Measurements from ENCODE around the gene LDLRAD3.

Gene LDLRAD3

GRCh38 chr11:36019722-36020121 lies 75.9 kb downstream of the LDLRAD3 start:
- H3K4me1 ChIP-seq: peaks cover 21% of the 10 kb centered on the region
- H3K9ac ChIP-seq: no peak overlapping the region
- H3K27me3 ChIP-seq: no peaks in the 10 kb centered on the region
- no peak overlapping the region for H3K4me3 ChIP-seq
- H4K20me1 ChIP-seq: peaks cover 75% of the 10 kb centered on the region
- H3K36me3 ChIP-seq: peaks cover 19% of the 10 kb centered on the region
- no peak for TF ChIP-seq Cebpa-rat (IDR thresholded peaks at IDR 0.05)
- H3K27ac ChIP-seq: no peak overlapping the region
- no peak overlapping the region for H3K4me2 ChIP-seq
- H3K9me3 ChIP-seq: 0 out of 2 replicates have a peak, but pooled peaks cover 6% of the 10 kb centered on the region

DNA sequence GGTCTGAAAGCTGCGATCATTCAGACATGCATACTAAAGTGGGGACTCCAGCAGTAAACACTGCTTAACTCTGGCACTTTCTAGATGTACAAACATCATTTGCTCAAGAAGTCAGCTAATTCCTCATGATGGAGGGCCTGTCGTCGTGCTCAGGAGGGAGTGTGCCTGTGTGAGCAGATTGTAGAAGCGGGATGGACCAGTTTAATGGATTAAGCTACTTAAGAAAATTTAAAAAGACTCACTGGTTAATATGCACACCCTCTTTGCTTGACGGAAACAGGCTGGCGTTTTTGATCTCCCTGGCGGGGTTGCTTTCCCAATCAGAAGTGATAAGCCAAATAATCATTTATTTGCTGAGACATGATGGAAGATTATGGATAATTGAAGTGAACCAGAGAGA lies 79.0 kb downstream of the LDLRAD3 start:
- Histone ChIP-seq H3K4me2 (no peak overlapping the region), H4K20me1 (peaks cover 60% of the 10 kb centered on the region; the same call in 1 of the 2 replicates), H3K9me3 (peaks cover 17% of the 10 kb centered on the region), H3K36me3 (peaks cover 16% of the 10 kb centered on the region), H3K4me1 (peaks cover 29% of the 10 kb centered on the region), H3K27ac (no peak overlapping the region), H3K27me3 (no peaks in the 10 kb centered on the region), H3K4me3 (no peak overlapping the region), H3K9ac (no peak overlapping the region)
- no peak for TF ChIP-seq Cebpa-rat (IDR thresholded peaks at IDR 0.05)

- H3K9me3 ChIP-seq: peaks cover 17% of the 10 kb centered on the region
- no peaks in the 10 kb centered on the region for H3K27me3 ChIP-seq
- H3K36me3 ChIP-seq: peaks cover 19% of the 10 kb centered on the region
- H3K4me3 ChIP-seq: no peak overlapping the region
- no peak for TF ChIP-seq Cebpa-rat (IDR thresholded peaks at IDR 0.05)
- H3K4me1 ChIP-seq: peaks cover 29% of the 10 kb centered on the region
- no peak overlapping the region for H3K9ac ChIP-seq
- peaks cover 63% of the 10 kb centered on the region; the same call in 1 of the 2 replicates for H4K20me1 ChIP-seq
- peak overlapping the region; percentile 27; the same call in 1 of the 2 replicates for H3K4me2 ChIP-seq
- H3K27ac ChIP-seq: no peak overlapping the region
These were observed 80.1 kb downstream of the LDLRAD3 start for GRCh38 chr11:36023922-36024321.

- no peak for TF ChIP-seq Cebpa-rat (IDR thresholded peaks at IDR 0.05)
- H4K20me1 ChIP-seq: peaks cover 61% of the 10 kb centered on the region; the same call in 1 of the 2 replicates
- no peak overlapping the region for H3K4me3 ChIP-seq
- peaks cover 36% of the 10 kb centered on the region for H3K4me1 ChIP-seq
- no peaks in the 10 kb centered on the region for H3K27me3 ChIP-seq
- H3K4me2 ChIP-seq: peak overlapping the region; percentile 68
- peak overlapping the region; percentile 51 for H3K27ac ChIP-seq
- H3K36me3 ChIP-seq: peaks cover 25% of the 10 kb centered on the region
- no peak overlapping the region; the same call in 1 of the 2 replicates for H3K9ac ChIP-seq
- H3K9me3 ChIP-seq: peaks cover 17% of the 10 kb centered on the region
These were observed 80.9 kb downstream of the LDLRAD3 start for GRCh38 chr11:36024716-36025115.

DNA sequence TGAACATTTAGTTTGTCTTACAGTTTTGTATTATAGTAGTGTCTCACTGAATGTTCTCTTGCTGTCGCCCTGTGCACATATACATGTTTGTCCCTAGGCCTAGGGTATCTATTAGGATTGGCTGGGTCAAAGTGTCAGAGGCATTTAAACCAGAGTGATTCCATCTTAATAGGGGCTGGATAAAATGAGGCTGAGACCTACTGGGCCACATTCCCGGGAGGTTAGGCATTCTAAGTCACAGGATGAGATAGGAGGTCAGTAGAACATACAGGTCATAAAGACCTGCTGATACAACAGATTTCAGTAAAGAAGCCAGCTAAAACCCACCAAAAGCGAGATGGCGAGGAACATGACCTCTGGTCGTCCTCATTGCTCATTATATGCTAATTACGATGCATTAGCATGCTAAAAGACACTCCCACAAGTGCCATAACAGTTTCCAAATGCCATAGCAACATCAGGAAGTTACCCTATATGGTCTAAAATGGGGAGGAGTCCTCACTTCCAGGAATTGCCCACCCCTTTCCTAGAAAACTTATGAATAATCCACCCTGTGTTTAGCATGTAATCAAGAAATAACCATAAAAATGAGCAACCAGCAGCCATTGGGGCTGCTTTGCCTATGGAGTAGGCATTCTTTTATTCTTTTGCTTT lies 82.6 kb downstream of the LDLRAD3 start:
- H3K4me2 ChIP-seq: no peak overlapping the region
- H3K4me3 ChIP-seq: no peak overlapping the region
- no peaks in the 10 kb centered on the region for H3K27me3 ChIP-seq
- no peak overlapping the region for H3K27ac ChIP-seq
- H4K20me1 ChIP-seq: peaks cover 63% of the 10 kb centered on the region; the same call in 1 of the 2 replicates
- TF ChIP-seq Cebpa-rat (IDR thresholded peaks at IDR 0.05): no peak
- H3K9ac ChIP-seq: no peak overlapping the region
- H3K36me3 ChIP-seq: peaks cover 26% of the 10 kb centered on the region
- H3K9me3 ChIP-seq: peaks cover 17% of the 10 kb centered on the region
- peaks cover 53% of the 10 kb centered on the region for H3K4me1 ChIP-seq

DNA sequence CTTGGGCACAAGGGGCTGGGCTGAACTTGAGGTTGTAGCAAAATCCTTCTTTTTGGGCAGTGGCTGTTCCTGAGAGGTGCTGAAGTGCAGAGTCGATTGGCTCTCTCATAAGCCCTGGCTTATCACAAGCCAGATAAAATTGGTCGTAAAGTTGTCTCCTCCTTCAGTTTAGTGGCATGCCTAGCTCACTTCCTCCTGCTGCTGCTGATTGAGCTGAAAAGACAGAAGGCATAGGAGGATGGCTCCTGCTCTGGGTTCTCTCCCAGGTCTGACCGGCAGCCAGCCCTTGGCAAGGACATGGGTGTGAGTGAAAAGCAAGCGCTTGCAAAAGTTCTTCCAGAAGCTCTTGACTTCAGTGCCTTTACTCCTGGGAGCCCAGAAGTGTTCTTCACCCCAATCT lies 83.9 kb downstream of the LDLRAD3 start:
- H3K27me3 ChIP-seq: no peaks in the 10 kb centered on the region
- H3K4me1 ChIP-seq: peaks cover 56% of the 10 kb centered on the region
- H3K4me3 ChIP-seq: no peak overlapping the region
- no peak overlapping the region for H3K4me2 ChIP-seq
- H3K27ac ChIP-seq: no peak overlapping the region
- H3K9me3 ChIP-seq: peaks cover 27% of the 10 kb centered on the region
- H3K36me3 ChIP-seq: peaks cover 34% of the 10 kb centered on the region
- no peak overlapping the region for H3K9ac ChIP-seq
- H4K20me1 ChIP-seq: peaks cover 60% of the 10 kb centered on the region; the same call in 1 of the 2 replicates
- TF ChIP-seq Cebpa-rat (IDR thresholded peaks at IDR 0.05): no peak

- no peak for TF ChIP-seq Cebpa-rat (IDR thresholded peaks at IDR 0.05)
- H3K4me2 ChIP-seq: peak overlapping the region; percentile 55; the same call in 1 of the 2 replicates
- H3K9me3 ChIP-seq: peaks cover 32% of the 10 kb centered on the region
- peaks cover 58% of the 10 kb centered on the region; the same call in 1 of the 2 replicates for H4K20me1 ChIP-seq
- no peak overlapping the region for H3K9ac ChIP-seq
- H3K4me1 ChIP-seq: peaks cover 37% of the 10 kb centered on the region
- peaks cover 49% of the 10 kb centered on the region for H3K36me3 ChIP-seq
- H3K4me3 ChIP-seq: no peak overlapping the region
- no peaks in the 10 kb centered on the region for H3K27me3 ChIP-seq
- no peak overlapping the region for H3K27ac ChIP-seq
These were observed 85.8 kb downstream of the LDLRAD3 start for GRCh38 chr11:36029616-36030015.

- no peak for TF ChIP-seq Cebpa-rat (IDR thresholded peaks at IDR 0.05)
- peaks cover 27% of the 10 kb centered on the region for H3K4me1 ChIP-seq
- H3K4me2 ChIP-seq: peak overlapping the region; percentile 55
- H3K4me3 ChIP-seq: no peak overlapping the region
- H3K27me3 ChIP-seq: no peaks in the 10 kb centered on the region
- H4K20me1 ChIP-seq: peaks cover 69% of the 10 kb centered on the region; the same call in 1 of the 2 replicates
- peaks cover 32% of the 10 kb centered on the region for H3K9me3 ChIP-seq
- no peak overlapping the region for H3K9ac ChIP-seq
- 0 out of 2 replicates have a peak overlapping the region, but pooled peaks have one; percentile 40 for H3K27ac ChIP-seq
- peaks cover 55% of the 10 kb centered on the region for H3K36me3 ChIP-seq
These were observed 86.9 kb downstream of the LDLRAD3 start for GRCh38 chr11:36030731-36031281.

- peaks cover 15% of the 10 kb centered on the region for H3K9me3 ChIP-seq
- no peak for TF ChIP-seq Cebpa-rat (IDR thresholded peaks at IDR 0.05)
- peaks cover 61% of the 10 kb centered on the region for H3K36me3 ChIP-seq
- H3K27me3 ChIP-seq: no peaks in the 10 kb centered on the region
- H3K9ac ChIP-seq: no peak overlapping the region
- peaks cover 27% of the 10 kb centered on the region for H3K4me1 ChIP-seq
- no peak overlapping the region for H3K27ac ChIP-seq
- no peak overlapping the region for H3K4me3 ChIP-seq
- peaks cover 72% of the 10 kb centered on the region; the same call in 1 of the 2 replicates for H4K20me1 ChIP-seq
- no peak overlapping the region for H3K4me2 ChIP-seq
These were observed 89.4 kb downstream of the LDLRAD3 start for GRCh38 chr11:36033082-36033751.

GRCh38 chr11:36033936-36034335 lies 90.1 kb downstream of the LDLRAD3 start:
- H4K20me1 ChIP-seq: peaks cover 72% of the 10 kb centered on the region; the same call in 1 of the 2 replicates
- no peak for TF ChIP-seq Cebpa-rat (IDR thresholded peaks at IDR 0.05)
- no peak overlapping the region for H3K9ac ChIP-seq
- peaks cover 27% of the 10 kb centered on the region for H3K4me1 ChIP-seq
- peaks cover 15% of the 10 kb centered on the region for H3K9me3 ChIP-seq
- no peaks in the 10 kb centered on the region for H3K27me3 ChIP-seq
- no peak overlapping the region for H3K4me2 ChIP-seq
- H3K36me3 ChIP-seq: peaks cover 67% of the 10 kb centered on the region
- no peak overlapping the region for H3K27ac ChIP-seq
- H3K4me3 ChIP-seq: no peak overlapping the region

Data from BLaER1 (cell line).